Suprapubic skin (tissue), 4 donors: Measurements from ENCODE around the gene C11orf68. TPM values are rescaled to one million over a fixed set of nuclear protein-coding genes. Genes with fewer than 3 reads are reported as not detected.

ENCODE experiments used
- DNase-seq, 2 donors: peaks; one replicate each; pipeline ENCODE4 v3.0.0-alpha.2; 2019; ENCODE audit warnings: low spot score in 2 of 2
- H3K27ac ChIP-seq: fragments of 200-600 bp; sonication (generic); one replicate; pipeline ENCODE4 v1.5.1; 2019
- H3K27me3 ChIP-seq: fragments of 200-600 bp; sonication (generic); one replicate; pipeline ENCODE4 v1.5.1; 2019
- H3K36me3 ChIP-seq: fragments of 200-600 bp; sonication (generic); one replicate; pipeline ENCODE4 v1.5.1; 2019
- H3K4me1 ChIP-seq: fragments of 200-600 bp; sonication (generic); one replicate; pipeline ENCODE4 v1.5.1; 2019
- H3K4me3 ChIP-seq: fragments of 200-600 bp; sonication (generic); one replicate; pipeline ENCODE4 v1.5.1; 2019; ENCODE audit warnings: mild to moderate bottlenecking
- H3K9me3 ChIP-seq: fragments of 200-600 bp; sonication (generic); one replicate; pipeline ENCODE4 v1.5.1; 2019
- POLR2A ChIP-seq, 2 donors: fragments of 450-650 bp; IDR thresholded peaks; one replicate each; pipeline ENCODE4 v1.6.1; 2017; ENCODE audit warnings: antibody characterized with exemption in 2 of 2, mild to moderate bottlenecking in 2 of 2, moderate library complexity in 2 of 2
- WGBS: methylation state at CpG from one replicate; pipeline ENCODE4 v1.1.5; 2018; 5-methylcytosine and 5-hydroxymethylcytosine counted together
- total RNA-seq, 4 donors: library from RNA; depleted of rRNA; stranded (reverse); fragments of >200 nt; gene quantifications; one replicate each; pipeline ENCODE4 v1.1.0, GENCODE V29; 2016
- TF ChIP-seq, protein P1 (sequence below), 2 donors: fragments of 200-600 bp in 1 of 2; fragments of 450-650 bp in 1 of 2; sonication (generic) in 1 of 2; IDR thresholded peaks; one replicate each; pipeline ENCODE4 v1.5.1; 2016 to 2019; ENCODE audit warnings: antibody characterized with exemption in 2 of 2, mild to moderate bottlenecking in 1 of 2, moderate library complexity in 1 of 2

Gene C11orf68
- total RNA-seq, 4 donors from 2014 or later: 17.4 to 21.6 (median 19.5) TPM

DNA sequence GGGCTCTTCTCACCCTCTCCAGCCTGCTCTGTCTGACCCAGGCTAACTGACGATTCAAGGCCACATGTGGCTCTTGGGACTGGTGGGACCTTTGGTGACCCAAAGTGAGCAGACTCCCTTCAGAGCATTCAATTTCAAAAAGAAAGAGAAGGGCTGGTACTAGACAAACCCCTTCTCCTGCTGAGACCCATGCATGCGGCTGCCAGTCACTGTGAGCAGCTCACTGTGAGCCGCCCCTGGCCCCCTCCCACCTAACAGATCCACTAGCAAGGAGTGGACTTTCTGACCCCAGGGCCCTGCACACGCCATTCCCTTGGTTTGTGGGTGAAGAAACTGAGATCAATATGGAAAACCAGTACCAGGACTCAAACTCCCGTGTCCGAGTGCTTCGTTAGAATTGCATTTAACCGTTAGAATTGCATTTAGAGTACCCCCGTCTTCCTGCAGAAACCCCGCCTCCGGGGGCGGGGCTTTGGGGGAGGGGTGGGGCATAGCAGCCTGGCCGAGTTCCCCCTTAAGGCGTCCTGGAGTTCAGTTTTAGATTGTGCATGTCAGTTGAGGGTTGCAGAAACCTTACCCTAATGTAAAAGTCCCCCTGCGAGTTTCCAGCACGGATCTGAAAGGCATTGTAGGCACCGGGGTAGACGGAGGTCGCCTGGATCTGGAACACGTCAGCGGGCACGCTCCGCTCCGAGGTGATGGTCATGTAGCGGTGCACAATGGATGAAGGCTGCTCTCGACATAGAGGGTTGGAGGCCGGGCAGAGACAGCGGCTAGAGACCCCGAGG lies 51.4 kb downstream of the C11orf68 start:
- 66% methylated on average over 25 of the region's 29 CpGs for WGBS
- Histone ChIP-seq H3K36me3 (peaks cover 52% of the 10 kb centered on the region), H3K4me3 (no peak overlapping the region), H3K27ac (no peak overlapping the region), H3K27me3 (no peaks in the 10 kb centered on the region), H3K9me3 (no peaks in the 10 kb centered on the region), H3K4me1 (peaks cover 30% of the 10 kb centered on the region)
- no peak for DNase-seq
- no peak for TF ChIP-seq POLR2A (IDR thresholded peaks at IDR 0.05)
- TF ChIP-seq, protein P1, sequence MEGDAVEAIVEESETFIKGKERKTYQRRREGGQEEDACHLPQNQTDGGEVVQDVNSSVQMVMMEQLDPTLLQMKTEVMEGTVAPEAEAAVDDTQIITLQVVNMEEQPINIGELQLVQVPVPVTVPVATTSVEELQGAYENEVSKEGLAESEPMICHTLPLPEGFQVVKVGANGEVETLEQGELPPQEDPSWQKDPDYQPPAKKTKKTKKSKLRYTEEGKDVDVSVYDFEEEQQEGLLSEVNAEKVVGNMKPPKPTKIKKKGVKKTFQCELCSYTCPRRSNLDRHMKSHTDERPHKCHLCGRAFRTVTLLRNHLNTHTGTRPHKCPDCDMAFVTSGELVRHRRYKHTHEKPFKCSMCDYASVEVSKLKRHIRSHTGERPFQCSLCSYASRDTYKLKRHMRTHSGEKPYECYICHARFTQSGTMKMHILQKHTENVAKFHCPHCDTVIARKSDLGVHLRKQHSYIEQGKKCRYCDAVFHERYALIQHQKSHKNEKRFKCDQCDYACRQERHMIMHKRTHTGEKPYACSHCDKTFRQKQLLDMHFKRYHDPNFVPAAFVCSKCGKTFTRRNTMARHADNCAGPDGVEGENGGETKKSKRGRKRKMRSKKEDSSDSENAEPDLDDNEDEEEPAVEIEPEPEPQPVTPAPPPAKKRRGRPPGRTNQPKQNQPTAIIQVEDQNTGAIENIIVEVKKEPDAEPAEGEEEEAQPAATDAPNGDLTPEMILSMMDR (IDR thresholded peaks at IDR 0.05): no peak

Other genes with a start within 250 kb of the C11orf68 start
- gene KAT5, start 206.8 kb downstream of the C11orf68 start, total RNA-seq: 100 to 1,000 TPM in 1 of 4 donors, 10 to 100 TPM in 3; 69.8 to 103 (median 77.5) TPM
- 10 to 100 TPM; 24.5 to 53.8 (median 33.7) TPM for gene RNASEH2C, start 198.3 kb downstream of the C11orf68 start, total RNA-seq
- gene AP5B1, start 138.1 kb downstream of the C11orf68 start, total RNA-seq: 10 to 100 TPM; 26.3 to 55.9 (median 38.1) TPM
- gene OVOL1, start 132.0 kb downstream of the C11orf68 start, total RNA-seq: 100 to 1,000 TPM in 2 of 4 donors, 10 to 100 TPM in 2; 64.4 to 196 (median 121) TPM
- 1 to 10 TPM in 1 of 4 donors, under 1 TPM in 1, not detected in 2; 0.76 to 1.1 TPM for gene SNX32, start 85.1 kb downstream of the C11orf68 start, total RNA-seq
- 100 to 1,000 TPM; 331 to 608 (median 584) TPM for gene CFL1, start 60.9 kb downstream of the C11orf68 start, total RNA-seq
- 10 to 100 TPM; 22.8 to 46.2 (median 32.2) TPM for gene MUS81, start 58.6 kb downstream of the C11orf68 start, total RNA-seq
- gene EFEMP2, start 46.3 kb downstream of the C11orf68 start, total RNA-seq: 10 to 100 TPM in 3 of 4 donors, 1 to 10 TPM in 1; 7.3 to 22.0 (median 13.0) TPM
- 1 to 10 TPM in 2 of 4 donors, under 1 TPM in 1, not detected in 1; 0.76 to 5.0 (median 1.4) TPM for gene CTSW, start 39.2 kb downstream of the C11orf68 start, total RNA-seq
- gene FIBP, start 30.6 kb downstream of the C11orf68 start, total RNA-seq: 10 to 100 TPM; 46.9 to 89.3 (median 74.6) TPM
- 10 to 100 TPM; 16.0 to 35.8 (median 28.0) TPM for gene CCDC85B, start 28.4 kb downstream of the C11orf68 start, total RNA-seq
- gene FOSL1, start 18.7 kb downstream of the C11orf68 start, total RNA-seq: 100 to 1,000 TPM in 1 of 4 donors, 10 to 100 TPM in 1, 1 to 10 TPM in 2; 5.0 to 118 (median 28.9) TPM
- gene DRAP1, start 364 bp upstream of the C11orf68 start, total RNA-seq: 10 to 100 TPM; 54.2 to 82.5 (median 68.0) TPM
- gene TSGA10IP, start 26.4 kb upstream of the C11orf68 start, total RNA-seq: not detected
- 10 to 100 TPM; 21.1 to 56.6 (median 26.1) TPM for gene SART1, start 42.7 kb upstream of the C11orf68 start, total RNA-seq
- 10 to 100 TPM; 51.8 to 61.6 (median 55.9) TPM for gene EIF1AD, start 83.1 kb upstream of the C11orf68 start, total RNA-seq
- 10 to 100 TPM; 32.1 to 54.2 (median 42.6) TPM for gene BANF1, start 83.4 kb upstream of the C11orf68 start, total RNA-seq
- gene CST6, start 92.9 kb upstream of the C11orf68 start, total RNA-seq: 1,000 to 10,000 TPM in 2 of 4 donors, 100 to 1,000 TPM in 1, 10 to 100 TPM in 1; 48.8 to 2,556 (median 968) TPM
- gene CATSPER1, start 107.4 kb upstream of the C11orf68 start, total RNA-seq: not detected
- not detected for gene GAL3ST3, start 130.1 kb upstream of the C11orf68 start, total RNA-seq
- 100 to 1,000 TPM; 117 to 175 (median 149) TPM for gene SF3B2, start 133.3 kb upstream of the C11orf68 start, total RNA-seq
- gene PACS1, start 151.2 kb upstream of the C11orf68 start, total RNA-seq: 10 to 100 TPM; 30.5 to 78.6 (median 41.8) TPM